H54 (cell line): ENCODE measurements around the gene STK16.
A peak's percentile ranks its signal among the peaks of the same experiment; 100 is the strongest.

Experiments used
- DNase-seq: peaks from one replicate; pipeline ENCODE4 v3.0.0; 2011; ENCODE audit warnings: low spot score, mixed read lengths; ENCODE audit not compliant: insufficient read length
- FAIRE-seq: peaks from 3 replicates; lab custom pipeline; 2011; peaks lifted over from hg19 to GRCh38; lab: Jason Lieb, UNC
- POLR2A ChIP-seq: IDR thresholded peaks from 2 replicates; pipeline ENCODE4 v1.6.1; 2011; ENCODE audit warnings: low read depth, mild to moderate bottlenecking, low read length

Gene STK16

DNA sequence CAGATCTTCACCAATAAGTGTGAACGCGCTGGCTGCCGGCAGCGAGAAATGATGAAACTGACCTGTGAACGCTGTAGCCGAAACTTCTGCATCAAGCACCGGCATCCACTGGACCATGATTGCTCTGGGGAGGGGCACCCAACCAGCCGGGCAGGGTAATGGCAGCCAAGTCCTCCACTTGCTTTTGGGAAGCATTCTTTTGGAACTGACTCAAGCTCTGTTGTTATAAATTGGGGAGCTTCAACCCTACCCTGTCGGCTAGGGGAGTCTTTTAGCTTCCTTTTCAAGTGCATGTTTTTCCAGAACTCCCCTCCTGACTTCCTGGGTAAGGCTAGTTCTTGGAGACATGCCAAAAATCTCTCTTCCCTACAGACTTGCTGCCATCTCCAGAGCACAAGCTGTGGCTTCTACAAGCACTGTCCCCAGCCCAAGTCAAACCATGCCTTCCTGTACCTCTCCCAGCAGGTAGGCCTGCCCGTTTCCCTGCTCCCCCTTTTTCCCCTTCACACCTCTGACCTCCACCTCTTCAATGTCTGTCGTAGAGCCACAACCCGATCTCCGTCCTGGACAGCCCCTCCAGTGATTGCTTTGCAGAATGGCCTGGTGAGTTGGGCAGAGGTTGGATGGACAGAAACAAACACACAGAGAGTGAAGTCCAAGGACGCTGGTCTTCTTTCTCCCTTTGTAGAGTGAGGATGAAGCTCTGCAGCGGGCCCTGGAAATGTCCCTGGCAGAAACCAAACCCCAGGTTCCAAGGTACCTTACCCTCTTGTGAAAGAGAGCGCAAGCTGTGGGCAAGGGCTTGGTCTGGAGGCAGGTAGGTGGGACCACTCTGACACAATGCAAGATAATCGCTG is 37.2 kb upstream of the STK16 start:
- FAIRE-seq = no peak
- no peak for DNase-seq
- TF ChIP-seq POLR2A = no peak

DNA sequence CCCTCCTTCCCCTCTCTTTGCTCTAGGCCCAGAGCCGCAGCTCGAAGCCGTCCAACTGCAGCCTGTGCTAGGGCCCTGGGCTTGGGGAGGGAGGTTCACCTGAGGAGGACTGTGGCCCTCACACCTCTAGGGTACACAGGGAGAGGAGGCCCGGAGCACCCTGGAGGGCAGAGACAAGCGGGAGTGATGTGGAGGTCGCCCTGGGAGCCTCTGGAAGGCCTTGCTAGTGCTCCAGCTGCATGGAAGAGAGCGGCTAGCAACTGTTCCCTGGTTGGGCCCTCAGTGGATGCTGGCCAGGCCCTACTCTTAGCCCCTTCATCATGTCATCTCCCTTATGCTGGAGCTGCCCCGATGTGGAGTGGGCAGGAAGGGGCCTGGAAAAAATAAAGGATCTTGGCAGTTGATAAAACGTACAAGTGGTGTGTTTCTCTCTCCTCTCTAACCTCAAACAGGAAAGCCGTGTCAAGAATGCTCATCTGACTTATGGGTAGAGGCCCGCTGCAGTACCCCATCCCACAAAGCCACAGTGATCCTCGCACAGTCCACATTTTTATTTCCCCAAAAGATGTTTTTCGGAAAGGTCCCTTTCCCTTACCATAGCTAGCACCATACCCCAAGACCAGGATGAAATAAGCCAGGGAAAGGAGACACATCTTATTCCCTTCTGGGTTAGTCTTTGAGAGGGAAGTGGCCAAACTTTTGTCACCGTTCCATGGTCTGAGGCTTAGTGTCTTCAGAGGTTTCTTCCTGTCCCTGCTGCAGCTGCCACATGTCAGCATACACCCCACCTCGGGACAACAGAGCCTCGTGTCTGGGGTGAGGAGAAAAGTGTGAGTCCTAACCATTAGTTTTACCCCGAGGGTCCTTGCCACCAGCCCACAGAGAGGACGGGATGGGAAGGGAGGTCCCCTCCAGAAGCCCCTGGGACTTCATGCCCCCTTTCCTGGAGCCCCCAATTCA is 35.8 kb upstream of the STK16 start:
- no peak for DNase-seq
- no peak for FAIRE-seq

DNA sequence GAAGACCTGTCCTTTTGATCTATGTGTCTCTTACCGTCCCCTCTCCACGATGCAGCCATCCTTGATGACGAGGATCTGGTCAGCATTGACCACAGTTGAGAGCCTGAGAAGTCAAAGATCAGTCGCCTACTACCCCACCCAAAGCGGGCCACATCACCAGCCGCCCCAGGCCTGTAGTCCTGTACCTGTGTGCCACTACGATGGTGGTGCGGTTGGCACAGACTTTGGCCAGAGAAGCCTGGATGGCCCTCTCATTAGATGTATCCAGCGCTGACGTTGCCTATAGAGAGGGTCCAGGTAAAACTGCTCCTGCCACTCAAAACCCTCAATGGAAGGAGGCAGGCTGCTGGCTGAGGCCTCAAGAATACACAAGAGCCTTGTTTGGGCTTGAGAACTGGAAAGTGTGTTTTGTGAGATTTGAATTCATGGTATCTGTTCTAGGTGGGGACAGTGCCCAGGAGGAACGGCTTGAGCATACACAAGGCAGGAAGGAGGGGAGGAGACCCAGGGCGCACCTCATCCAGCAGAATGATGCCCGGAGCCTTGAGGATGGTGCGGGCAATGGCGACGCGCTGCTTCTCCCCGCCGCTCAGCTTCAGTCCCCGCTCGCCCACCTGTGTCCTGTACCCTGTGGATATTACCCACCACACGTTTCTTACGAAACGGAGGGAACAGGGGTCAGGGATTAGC is 34.9 kb upstream of the STK16 start:
- FAIRE-seq (no peak), DNase-seq (no peak)
- no peak for TF ChIP-seq POLR2A

More for the DNA sequence above, 35.8 kb upstream of the STK16 start:
- no peak for TF ChIP-seq POLR2A

DNA sequence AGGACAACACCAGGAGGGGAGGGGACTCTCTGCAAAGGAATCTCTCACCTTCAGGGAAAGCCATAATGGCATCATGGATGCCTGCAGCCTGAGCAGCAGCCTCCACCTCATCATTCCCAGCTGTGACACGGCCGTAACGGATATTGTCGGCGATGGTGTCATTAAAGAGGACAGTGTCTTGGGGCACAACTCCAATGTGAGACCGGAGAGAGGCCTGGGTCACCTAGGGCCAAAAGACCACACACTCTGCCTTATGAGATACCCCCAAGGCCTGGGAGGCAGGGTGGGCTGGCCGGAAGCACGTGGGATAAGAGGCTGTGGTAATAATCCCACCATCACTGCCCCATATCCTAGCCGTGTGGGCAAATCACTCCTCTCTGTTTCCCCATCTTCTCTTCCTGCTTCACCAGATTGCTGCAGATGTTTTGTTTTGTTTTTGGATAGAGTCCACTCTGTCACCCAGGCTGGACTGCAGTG is 34.4 kb upstream of the STK16 start:
- no peak for TF ChIP-seq POLR2A
- DNase-seq = no peak
- no peak for FAIRE-seq

DNA sequence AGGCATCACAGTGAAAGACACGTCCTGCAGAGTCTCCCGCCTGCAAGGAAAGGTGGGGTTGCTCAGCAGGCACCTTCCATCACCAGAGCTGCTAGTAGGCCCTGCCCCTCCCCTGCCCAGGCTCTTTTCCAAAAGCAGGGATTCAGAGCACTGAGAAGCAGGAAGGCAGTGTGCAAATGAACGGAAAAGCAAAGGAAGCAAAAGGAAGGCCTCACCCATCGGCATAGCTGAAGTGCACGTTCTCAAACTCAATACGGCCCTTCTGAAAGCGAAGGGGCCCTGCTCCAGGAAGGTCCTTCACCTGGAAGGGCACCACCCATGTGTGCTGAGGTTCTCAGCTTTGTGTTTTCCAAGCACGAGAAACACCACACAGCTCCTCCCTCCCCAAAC is 32.3 kb upstream of the STK16 start:
- FAIRE-seq = no peak
- no peak for TF ChIP-seq POLR2A
- DNase-seq = no peak

DNA sequence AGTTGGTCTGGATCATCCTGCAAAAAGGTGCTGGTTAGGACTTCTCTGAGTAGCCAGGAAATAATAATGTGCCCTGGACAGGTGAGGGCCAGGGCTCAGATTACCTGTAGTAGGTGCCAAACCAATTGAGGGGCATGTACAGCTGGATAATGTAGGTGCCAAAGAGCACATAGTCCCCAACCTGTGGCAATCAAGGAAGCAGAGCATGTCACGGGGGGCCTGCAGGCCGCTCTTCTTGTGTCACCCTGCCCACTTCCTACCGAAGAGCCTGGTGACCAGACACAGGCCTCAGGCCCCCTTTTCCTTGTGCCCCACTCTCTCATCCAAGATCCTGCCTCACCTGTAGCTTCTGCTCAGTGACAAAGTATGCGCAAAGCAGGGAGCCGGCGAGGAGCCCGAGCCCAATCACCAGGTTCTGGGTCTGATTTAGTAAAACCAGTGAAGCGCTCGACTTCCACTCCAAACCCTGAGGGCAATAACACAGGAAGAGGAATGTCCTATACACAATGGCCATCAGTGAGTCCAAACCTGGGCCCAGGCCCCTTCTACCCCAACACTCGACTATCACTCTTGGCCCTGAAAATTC is 31.7 kb upstream of the STK16 start:
- no peak for TF ChIP-seq POLR2A
- DNase-seq (no peak), FAIRE-seq (no peak)

DNA sequence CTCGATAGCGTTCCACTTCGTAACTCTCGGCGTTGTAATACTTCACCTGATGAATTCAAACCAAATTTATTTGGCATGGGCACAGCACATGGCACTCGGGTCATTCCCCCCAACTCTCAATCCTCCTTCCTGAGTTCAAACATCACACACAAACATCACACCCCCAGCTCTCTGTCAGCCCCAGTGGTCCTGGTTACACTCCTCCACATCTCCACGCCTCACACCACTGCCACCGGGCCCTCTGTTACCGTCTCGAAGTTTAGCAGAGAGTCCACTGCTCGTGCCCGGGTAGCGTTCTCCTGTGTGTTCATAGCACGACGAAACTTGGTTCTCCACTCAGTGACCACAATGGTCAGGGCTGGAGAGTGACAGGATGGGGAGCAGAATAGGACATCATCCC is 31.1 kb upstream of the STK16 start:
- DNase-seq (no peak), FAIRE-seq (no peak)
- TF ChIP-seq POLR2A = no peak

DNA sequence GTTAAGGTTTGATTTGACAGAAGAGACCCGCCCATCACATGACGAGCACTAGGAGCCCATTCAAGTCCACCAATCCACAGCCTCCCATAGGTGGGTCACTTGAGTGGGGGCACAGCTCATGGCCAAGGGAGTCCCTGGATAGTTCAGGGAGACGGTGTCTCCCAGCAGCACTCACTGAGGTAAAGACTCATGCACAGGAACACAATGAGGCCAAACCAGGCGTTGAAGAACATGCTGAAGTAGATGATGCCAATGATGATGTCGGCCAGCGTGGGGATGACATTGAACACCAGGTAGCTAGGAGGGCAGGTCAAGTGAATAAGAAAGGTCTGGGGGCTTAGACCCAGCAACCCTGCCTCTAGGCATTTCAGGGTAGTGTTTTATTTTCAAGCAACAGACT is 30.5 kb upstream of the STK16 start:
- DNase-seq (no peak), FAIRE-seq (no peak)
- no peak for TF ChIP-seq POLR2A

DNA sequence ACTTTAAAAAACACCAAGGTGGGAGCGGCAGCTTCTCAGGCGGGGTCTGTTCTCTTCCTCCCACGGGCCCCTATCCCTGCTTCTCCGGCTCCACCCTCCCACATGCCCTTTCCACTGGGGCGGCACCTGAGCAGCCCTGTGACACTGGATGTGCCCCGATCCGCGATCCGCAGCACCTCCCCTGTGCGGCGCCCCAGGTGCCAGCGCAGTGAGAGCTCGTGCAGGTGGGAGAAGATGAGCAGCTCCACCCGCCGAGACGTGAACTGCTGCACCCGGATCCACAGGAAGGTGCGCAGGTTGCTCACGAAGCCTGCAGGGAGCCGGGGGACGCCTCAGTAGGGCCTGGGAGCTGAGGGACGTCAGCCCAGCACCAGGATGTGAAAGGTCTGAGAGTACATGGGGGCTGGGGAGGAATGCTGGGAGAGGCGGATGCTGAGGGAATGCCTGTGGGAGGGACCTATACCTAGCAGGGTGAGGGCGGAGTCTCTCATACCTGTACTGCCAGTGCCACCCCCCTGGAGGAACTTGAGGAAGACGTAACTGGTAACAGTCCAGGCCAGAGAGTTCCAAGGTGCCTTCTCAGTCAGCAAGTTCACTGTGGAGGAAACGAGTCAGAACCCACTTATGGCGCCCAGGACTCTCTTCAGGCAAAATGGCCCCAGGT is 29.3 kb upstream of the STK16 start:
- no peak for DNase-seq
- TF ChIP-seq POLR2A = no peak
- no peak for FAIRE-seq

DNA sequence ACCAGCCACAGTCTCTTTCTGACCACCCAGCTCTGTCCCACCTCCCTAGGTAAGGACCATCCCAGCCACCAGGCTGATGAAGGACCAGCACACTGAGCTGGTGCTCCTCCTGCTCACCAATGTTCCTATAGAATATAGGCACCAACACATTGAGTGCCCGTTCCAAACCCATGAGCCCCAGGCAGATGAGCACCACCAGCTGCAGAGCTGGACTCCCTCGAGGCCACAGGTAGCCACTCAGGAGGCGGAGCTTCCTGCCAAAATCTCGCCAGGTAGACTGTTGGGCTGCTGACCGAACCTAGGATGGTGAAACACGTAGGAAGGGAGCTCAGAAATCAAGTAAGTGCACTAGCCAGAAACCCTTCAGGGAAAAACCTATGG is 28.8 kb upstream of the STK16 start:
- FAIRE-seq (no peak), DNase-seq (no peak)
- TF ChIP-seq POLR2A = no peak

DNA sequence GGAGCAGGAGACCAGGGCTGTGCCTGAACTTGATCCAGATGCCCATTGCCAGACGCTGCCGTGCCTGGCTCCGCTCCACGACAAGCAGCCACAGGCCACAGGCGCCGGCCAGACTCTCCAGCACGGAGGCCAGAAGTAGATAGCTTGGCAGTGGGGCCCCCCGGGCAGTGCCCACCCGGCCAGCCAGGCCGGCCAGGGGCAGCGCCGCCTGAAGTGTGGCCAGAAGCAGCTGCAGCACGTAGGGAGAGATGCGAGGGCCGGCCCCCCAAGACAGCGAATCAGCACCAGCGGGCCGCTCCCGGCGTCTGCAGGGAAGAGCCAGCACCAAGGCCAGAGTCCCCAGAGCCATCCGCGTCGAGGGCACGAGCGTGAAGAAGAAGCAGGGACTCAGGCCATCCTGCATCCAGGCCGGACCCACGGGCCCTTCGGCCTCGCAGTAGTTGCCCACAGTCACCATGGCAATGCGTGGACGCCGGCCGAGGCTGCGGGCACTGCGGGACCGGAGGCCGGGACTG is 27.0 kb upstream of the STK16 start:
- no peak for TF ChIP-seq POLR2A
- no peak for FAIRE-seq
- peak; percentile 58 for DNase-seq
